K562 (cell line): ENCODE measurements around the gene SYT15. TPM values are rescaled to one million over a fixed set of nuclear protein-coding genes. Genes with fewer than 3 reads are reported as not detected.
A peak's percentile ranks its signal among the peaks of the same experiment; 100 is the strongest.
"Not testable (repeated sequence)": the region's sequence is repeated elsewhere in the genome, so short reads cannot be mapped to it uniquely, and the experiment has no call there.

ENCODE experiments used
- ATF1 ChIP-seq, 2 experiments: fragments of 450-650 bp in 1 of 2; IDR thresholded peaks; 2 replicates each; pipeline ENCODE4 v1.6.1; 2016; ENCODE audit warnings: missing compliant biosample characterization in 1 of 2, missing genetic modification characterization in 1 of 2
- CXXC5 ChIP-seq: fragments of 250-450 bp; sonication (Bioruptor Pico); IDR thresholded peaks from 2 replicates; pipeline ENCODE4 v1.8.0; 2022; ENCODE audit warnings: inconsistent platforms, mild to moderate bottlenecking, moderate library complexity
- EGR1 ChIP-seq: fragments of 450-650 bp; conservative IDR thresholded peaks from 2 replicates; pipeline ENCODE4 v1.6.1; 2017; ENCODE audit warnings: mild to moderate bottlenecking
- KAT8 ChIP-seq: fragments of 450-650 bp; IDR thresholded peaks from 2 replicates; pipeline ENCODE4 v1.6.1; 2016; ENCODE audit warnings: low read depth, mild to moderate bottlenecking
- NRF1 ChIP-seq, 2 experiments: fragments of 450-650 bp; IDR thresholded peaks in 1 of 2; conservative IDR thresholded peaks in 1 of 2; 2 replicates each; pipeline ENCODE4 v1.6.1; 2014; ENCODE audit warnings: mild to moderate bottlenecking in 2 of 2
- RAD51 ChIP-seq: fragments of 450-650 bp; IDR thresholded peaks from 2 replicates; pipeline ENCODE4 v1.7.1; 2016; ENCODE audit warnings: low read depth, mild to moderate bottlenecking, borderline replicate concordance
- polyA plus RNA-seq, 8 experiments: library from polyadenylated mRNA; depleted of rRNA in 4 of 8; stranded (reverse) in 5 of 8; unstranded in 3 of 8; fragments of >200 nt; fragmentation: Nextera tagmentation in 2 of 8; fragmentation: Illumina TruSeq in 1 of 8; extraction: Ambion mirVana in 2 of 8; extraction: Trizol in 1 of 8; gene quantifications; 2 replicates each; pipeline versions ENCODE4 v1.2.1 to v1.2.3, GENCODE V29; 2011 to 2014; ENCODE audit warnings: inconsistent platforms in 1 of 8, missing spikeins in 1 of 8
- total RNA-seq, 7 experiments: library from RNA; depleted of rRNA in 6 of 7; stranded (reverse); fragments of >200 nt in 6 of 7; fragmentation: Illumina TruSeq in 2 of 7; extraction: Trizol in 2 of 7; gene quantifications; 2 replicates each; pipeline versions ENCODE4 v1.2.1 to v1.2.3, GENCODE V29; 2011 to 2021; ENCODE audit warnings: low replicate concordance in 1 of 7
- TF ChIP-seq, protein P1 (sequence below), 2 experiments: fragments of 450-650 bp in 1 of 2; sonication (generic) in 1 of 2; formaldehyde crosslinking in 1 of 2; IDR thresholded peaks; 2 replicates each; pipeline versions ENCODE4 v1.7.1 to v1.9.0; 2016 to 2022; ENCODE audit warnings: inconsistent platforms in 1 of 2, mild to moderate bottlenecking in 1 of 2, missing genetic modification reagents in 1 of 2
- TF ChIP-seq, protein P2 (sequence below), 2 experiments: fragments of 450-650 bp; formaldehyde crosslinking in 1 of 2; IDR thresholded peaks; 2 replicates each; pipeline versions ENCODE4 v1.4.0 to v1.6.1; 2014 to 2020; ENCODE audit warnings: mild to moderate bottlenecking in 2 of 2, borderline replicate concordance in 1 of 2, low read depth in 1 of 2

The SYT15 gene
- total and polyA plus RNA-seq, 9 of the 15 experiments (the other 6 are each of a cell fraction or from before 2014, with no cell fraction given), result 0.05 to 0.82 (median 0.21) TPM; not detected in 1

DNA sequence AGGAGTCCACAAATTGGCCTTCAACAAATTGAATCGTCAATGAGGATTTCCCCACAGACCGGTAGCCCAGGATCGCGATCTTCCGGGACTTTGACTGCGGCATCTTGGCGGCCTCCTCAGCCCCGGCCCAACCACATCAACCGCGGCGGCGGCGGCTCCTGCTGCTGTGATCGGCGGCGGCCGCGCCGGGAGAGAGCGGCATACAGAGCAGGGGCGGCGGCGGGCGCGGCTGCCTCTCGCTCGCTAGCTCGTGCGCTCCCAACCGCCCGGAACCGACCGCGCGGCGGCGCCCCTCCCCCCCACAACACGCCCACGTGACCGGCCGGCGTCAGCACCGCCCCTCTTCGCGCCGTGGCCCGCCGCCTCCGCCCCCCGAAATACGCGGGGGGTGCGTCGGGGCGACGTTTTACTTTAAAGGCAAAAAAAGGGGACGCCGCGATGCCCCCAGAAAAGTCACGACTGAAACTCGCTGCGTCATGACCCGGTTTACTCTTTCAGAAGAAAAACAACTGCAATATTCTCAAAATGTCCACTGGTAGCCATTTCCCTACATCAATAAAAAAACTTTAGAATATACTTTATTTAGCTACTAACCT, 56.5 kb downstream of the SYT15 start (continued):
- TF ChIP-seq RAD51, result peak; percentile 74
- TF ChIP-seq KAT8, result peak; percentile 68; the same call in 1 of the 2 replicates
- TF ChIP-seq CXXC5 (CRISPR knock-in tag), result peak; percentile 62
- not testable (repeated sequence) for TF ChIP-seq ATF1 (CRISPR knock-in tag; IDR thresholded peaks at IDR 0.05)
- peak; percentile 42; the same call in 1 of the 2 replicates for TF ChIP-seq ATF1 (tag; IDR thresholded peaks at IDR 0.05)
- TF ChIP-seq, protein P1, sequence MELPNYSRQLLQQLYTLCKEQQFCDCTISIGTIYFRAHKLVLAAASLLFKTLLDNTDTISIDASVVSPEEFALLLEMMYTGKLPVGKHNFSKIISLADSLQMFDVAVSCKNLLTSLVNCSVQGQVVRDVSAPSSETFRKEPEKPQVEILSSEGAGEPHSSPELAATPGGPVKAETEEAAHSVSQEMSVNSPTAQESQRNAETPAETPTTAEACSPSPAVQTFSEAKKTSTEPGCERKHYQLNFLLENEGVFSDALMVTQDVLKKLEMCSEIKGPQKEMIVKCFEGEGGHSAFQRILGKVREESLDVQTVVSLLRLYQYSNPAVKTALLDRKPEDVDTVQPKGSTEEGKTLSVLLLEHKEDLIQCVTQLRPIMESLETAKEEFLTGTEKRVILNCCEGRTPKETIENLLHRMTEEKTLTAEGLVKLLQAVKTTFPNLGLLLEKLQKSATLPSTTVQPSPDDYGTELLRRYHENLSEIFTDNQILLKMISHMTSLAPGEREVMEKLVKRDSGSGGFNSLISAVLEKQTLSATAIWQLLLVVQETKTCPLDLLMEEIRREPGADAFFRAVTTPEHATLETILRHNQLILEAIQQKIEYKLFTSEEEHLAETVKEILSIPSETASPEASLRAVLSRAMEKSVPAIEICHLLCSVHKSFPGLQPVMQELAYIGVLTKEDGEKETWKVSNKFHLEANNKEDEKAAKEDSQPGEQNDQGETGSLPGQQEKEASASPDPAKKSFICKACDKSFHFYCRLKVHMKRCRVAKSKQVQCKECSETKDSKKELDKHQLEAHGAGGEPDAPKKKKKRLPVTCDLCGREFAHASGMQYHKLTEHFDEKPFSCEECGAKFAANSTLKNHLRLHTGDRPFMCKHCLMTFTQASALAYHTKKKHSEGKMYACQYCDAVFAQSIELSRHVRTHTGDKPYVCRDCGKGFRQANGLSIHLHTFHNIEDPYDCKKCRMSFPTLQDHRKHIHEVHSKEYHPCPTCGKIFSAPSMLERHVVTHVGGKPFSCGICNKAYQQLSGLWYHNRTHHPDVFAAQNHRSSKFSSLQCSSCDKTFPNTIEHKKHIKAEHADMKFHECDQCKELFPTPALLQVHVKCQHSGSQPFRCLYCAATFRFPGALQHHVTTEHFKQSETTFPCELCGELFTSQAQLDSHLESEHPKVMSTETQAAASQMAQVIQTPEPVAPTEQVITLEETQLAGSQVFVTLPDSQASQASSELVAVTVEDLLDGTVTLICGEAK (IDR thresholded peaks at IDR 0.05), result peak; percentile 53; the same call in 1 of the 2 replicates
- TF ChIP-seq, protein P1 (CRISPR knock-in tag; IDR thresholded peaks at IDR 0.05), result not testable (repeated sequence)
- peak in 1 of 2 experiments; percentile 16; a peak in 1 of 4 replicates for TF ChIP-seq NRF1 (conservative IDR thresholded peaks at IDR 0.05 in 1 of 2, IDR thresholded peaks at IDR 0.05 in 1 of 2)
- TF ChIP-seq, protein P2, sequence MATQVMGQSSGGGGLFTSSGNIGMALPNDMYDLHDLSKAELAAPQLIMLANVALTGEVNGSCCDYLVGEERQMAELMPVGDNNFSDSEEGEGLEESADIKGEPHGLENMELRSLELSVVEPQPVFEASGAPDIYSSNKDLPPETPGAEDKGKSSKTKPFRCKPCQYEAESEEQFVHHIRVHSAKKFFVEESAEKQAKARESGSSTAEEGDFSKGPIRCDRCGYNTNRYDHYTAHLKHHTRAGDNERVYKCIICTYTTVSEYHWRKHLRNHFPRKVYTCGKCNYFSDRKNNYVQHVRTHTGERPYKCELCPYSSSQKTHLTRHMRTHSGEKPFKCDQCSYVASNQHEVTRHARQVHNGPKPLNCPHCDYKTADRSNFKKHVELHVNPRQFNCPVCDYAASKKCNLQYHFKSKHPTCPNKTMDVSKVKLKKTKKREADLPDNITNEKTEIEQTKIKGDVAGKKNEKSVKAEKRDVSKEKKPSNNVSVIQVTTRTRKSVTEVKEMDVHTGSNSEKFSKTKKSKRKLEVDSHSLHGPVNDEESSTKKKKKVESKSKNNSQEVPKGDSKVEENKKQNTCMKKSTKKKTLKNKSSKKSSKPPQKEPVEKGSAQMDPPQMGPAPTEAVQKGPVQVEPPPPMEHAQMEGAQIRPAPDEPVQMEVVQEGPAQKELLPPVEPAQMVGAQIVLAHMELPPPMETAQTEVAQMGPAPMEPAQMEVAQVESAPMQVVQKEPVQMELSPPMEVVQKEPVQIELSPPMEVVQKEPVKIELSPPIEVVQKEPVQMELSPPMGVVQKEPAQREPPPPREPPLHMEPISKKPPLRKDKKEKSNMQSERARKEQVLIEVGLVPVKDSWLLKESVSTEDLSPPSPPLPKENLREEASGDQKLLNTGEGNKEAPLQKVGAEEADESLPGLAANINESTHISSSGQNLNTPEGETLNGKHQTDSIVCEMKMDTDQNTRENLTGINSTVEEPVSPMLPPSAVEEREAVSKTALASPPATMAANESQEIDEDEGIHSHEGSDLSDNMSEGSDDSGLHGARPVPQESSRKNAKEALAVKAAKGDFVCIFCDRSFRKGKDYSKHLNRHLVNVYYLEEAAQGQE (IDR thresholded peaks at IDR 0.05; ENCODE audit: borderline replicate concordance), result 0 out of 2 replicates have a peak, but pooled peaks have one; percentile 15
- TF ChIP-seq, protein P2 (CRISPR knock-in tag; IDR thresholded peaks at IDR 0.05; ENCODE audit: low read depth), result not testable (repeated sequence)
- 0 out of 2 replicates have a peak, but pooled peaks have one; percentile 23 for TF ChIP-seq EGR1
